Head of caudate nucleus (tissue), 42 donors: ENCODE results near the gene IGSF9B.

Source experiments
- DNase-seq, 42 donors: peaks; one replicate each; pipeline versions ENCODE4 v3.0.0 to v3.0.0-alpha.2; 2020 to 2021; ENCODE audit warnings: mixed read lengths in 7 of 42
- intact Hi-C: fragments of 100-400 bp; cut with DNase I; formaldehyde crosslinking; loops from one replicate; pipeline ENCODE4 v1.15.0; 2022

IGSF9B gene

DNA sequence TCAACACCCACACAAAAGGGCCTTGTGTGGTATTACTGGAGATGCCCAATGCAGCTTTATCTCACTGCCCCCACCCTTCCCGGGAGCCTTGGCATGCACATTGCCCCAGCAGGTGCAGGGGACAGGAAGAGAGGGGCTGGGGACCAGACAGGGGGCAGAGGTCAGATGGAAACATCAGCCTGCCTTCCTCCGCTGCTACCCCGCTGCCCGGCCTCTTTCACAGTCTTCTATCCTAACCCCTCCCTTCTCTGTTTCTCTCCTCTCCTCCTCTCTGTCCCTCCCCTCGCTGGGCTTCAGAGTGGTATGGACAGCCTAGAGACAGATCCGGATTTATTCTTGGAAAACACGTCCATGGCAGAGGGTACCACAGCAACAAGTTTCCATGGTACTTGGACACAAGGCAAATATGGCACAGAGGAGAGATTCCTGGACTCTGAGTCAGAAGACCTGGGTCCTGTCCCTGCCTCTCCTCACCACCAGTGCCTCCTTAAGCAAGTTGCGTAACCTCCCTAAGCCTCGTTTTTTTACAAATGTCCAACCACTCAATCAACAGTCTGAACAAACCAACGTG, 8.3 kb upstream of the IGSF9B start:
- peak in 6 of 42 donors; percentile 21 to 66 (median 32) for DNase-seq
- intact Hi-C loops: loop anchor here (10.0 kb wide), 2 partner anchors 50 to 180 kb away; no protein-coding TSS in a partner anchor

DNA sequence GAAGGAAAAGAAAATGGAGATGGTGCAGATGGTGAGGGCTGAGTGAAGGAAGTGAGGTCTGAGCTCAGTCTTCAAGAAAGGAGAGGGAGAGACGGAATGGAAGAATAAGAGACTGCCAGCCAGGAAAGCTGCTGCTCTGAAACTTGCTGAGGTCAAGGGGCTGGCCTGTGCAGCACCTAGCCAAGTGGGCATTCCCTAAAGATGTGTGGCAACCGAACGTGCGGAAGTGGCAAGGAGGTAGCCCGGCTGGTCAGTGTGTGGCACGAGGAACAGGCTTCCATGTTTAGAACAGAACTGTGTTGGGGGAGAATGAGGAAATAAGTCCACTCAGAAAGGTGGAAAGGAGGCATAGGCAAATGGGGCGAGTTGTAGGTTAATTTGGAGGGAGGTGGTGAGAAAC, 7.6 kb upstream of the IGSF9B start:
- intact Hi-C loops: loop anchor here (10.0 kb wide), 2 partner anchors 50 to 180 kb away; no protein-coding TSS in a partner anchor
- no peak for DNase-seq

DNA sequence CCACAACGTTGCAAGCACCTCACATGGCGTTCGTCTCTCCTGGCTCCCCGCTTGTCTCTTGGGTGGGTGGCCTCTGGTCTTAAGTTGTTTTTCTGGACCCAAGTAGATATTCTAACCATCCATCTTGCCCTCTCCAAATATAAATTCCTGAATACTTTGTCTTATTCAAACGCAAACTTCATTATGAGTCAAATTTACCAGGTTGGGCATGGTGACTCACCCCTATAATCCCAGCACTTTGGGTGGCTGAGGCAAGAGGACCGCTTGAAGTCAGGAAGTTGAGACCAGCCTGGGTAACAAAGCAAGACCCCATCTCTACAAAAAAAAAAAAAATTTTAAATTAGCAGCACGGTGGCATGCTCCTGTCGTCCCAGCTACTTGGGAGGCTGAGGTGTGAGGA, 5.1 kb upstream of the IGSF9B start:
- intact Hi-C loops: loop anchor here (10.0 kb wide), 2 partner anchors 53 to 183 kb away; no protein-coding TSS in a partner anchor
- no peak for DNase-seq

DNA sequence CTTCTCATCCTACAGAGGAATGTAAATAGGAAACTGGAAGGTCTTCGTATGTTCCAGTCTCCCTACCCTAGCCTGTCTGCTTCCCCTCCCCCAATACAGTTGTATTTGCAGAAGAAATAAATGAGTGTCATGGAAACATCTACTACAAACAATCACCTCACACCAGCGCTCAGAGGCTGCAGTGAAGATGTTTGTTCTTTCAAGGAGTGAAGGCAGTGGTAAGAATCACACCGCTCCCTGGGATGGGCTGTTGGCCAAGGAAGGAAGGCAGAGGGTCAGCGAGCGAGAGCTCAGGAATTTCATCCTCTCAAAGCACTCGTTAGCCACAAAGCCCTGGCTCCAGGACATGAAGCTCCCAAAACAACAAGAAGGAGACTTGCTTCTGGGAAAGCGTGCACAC, 1.1 kb upstream of the IGSF9B start:
- intact Hi-C loops: loop anchor here (5.0 kb wide), 1 partner anchor 74 kb away; no protein-coding TSS in a partner anchor
- DNase-seq: no peak

DNA sequence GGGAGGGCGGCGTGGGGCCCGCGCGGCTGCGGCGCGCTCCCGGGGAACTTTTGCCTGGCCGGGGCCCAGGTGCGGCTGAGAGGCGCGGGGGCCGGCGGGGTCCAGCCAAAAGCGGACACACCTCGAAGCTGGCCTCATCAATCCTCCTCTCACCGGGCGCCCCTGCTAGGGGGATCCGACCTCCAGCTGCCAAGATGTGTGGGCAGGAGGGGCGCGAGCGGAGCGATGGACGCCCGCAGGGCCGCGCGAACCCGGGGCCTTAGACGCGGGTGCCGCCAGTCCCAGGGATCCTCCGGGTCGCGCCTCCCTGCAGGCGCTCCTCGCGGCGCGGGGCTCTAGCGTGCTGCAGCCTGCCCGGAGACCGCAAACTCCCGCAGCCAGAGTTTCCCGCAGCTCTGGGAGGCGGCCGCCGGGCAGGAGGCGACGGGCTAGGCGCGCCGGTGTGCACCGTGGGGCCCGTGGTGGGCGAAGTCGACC, 785 bp downstream of the IGSF9B start:
- DNase-seq: peak in 1 of 42 donors; percentile 33
- intact Hi-C loops: loop anchor here (5.0 kb wide), 1 partner anchor 76 kb away; no protein-coding TSS in a partner anchor

DNA sequence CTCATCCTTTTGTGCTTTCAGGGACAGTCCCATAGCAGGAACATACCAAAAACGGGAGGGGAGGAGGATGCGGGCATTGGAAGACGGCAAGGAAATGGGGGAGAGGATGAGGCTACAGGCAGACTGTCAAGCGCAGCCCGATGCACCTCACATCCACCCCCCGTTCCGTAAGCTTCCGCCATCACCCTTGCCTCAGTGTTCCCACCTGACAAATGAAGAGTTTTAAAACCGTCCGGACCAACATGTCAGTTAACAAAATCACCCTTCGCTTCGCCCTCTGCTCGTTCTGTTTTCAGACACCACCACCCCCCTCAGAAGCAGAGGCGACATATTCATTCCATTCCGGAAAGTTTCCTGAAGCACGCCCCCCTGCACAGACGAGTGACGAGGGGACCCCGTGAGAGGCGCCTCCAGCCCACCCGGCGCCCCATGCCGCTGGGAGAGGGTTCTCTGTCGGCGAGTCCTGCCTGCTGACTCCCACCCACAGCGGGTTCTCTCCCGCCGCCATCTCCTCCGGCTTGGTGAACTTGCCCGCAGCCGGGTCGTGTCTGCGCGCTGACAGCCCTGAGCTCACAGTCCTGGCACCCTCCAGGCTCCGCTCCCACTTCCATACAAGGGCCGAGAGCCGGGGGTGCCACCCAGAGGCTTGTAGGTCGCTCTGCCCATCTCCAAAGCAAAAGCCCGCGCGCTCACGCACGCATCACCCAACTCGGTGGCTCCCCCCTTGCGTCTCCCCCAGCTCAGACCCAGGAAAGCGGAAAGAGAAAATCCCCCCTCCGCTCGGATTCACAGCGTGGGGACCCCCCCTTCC, 1.5 kb downstream of the IGSF9B start:
- peak in 34 of 42 donors; percentile 20 to 87 (median 66) for DNase-seq
- intact Hi-C loops: loop anchor here (5.0 kb wide), 1 partner anchor 77 kb away; no protein-coding TSS in a partner anchor

DNA sequence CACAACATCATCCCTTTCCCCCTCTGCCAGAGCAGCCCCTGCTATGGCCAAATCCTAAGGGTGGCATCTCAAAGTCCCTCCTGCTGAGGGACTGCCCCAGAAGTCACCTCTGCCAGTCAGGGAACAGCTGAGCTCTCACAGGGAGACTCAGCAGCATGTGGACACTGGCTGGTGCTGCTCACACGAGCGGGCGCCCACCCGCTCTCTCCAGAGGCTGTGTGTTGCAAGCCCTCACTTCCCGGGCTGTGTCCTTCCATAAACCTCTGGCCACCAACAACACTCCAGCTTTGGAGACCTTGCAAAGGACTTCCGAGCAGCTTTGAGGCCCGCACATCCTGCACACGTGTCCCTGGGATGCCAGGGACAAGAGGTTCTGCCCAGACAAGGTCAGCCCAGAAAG, 2.8 kb downstream of the IGSF9B start:
- no peak for DNase-seq
- intact Hi-C loops: no loop called here

DNA sequence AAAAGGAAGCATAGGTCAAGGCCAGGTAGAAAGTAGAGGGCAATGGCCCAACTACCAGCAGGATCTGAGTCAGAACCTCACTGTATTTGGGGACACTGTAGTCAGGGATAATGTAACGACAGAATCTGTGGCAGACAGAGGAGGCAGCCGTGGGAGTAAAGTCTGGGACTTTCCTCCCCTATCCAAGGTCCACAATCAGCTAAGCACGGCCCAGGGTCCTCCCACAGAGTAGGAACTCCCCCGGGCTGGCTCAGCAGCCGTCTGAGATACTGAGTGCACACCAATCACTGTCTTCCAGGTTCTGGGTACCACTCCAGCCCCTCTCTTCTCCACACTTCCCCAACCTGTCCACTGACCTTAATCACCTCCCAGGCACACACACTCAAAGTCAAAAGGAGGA, 3.2 kb downstream of the IGSF9B start:
- DNase-seq: peak in 2 of 42 donors; percentile 26 to 29
- intact Hi-C loops: no loop called here

DNA sequence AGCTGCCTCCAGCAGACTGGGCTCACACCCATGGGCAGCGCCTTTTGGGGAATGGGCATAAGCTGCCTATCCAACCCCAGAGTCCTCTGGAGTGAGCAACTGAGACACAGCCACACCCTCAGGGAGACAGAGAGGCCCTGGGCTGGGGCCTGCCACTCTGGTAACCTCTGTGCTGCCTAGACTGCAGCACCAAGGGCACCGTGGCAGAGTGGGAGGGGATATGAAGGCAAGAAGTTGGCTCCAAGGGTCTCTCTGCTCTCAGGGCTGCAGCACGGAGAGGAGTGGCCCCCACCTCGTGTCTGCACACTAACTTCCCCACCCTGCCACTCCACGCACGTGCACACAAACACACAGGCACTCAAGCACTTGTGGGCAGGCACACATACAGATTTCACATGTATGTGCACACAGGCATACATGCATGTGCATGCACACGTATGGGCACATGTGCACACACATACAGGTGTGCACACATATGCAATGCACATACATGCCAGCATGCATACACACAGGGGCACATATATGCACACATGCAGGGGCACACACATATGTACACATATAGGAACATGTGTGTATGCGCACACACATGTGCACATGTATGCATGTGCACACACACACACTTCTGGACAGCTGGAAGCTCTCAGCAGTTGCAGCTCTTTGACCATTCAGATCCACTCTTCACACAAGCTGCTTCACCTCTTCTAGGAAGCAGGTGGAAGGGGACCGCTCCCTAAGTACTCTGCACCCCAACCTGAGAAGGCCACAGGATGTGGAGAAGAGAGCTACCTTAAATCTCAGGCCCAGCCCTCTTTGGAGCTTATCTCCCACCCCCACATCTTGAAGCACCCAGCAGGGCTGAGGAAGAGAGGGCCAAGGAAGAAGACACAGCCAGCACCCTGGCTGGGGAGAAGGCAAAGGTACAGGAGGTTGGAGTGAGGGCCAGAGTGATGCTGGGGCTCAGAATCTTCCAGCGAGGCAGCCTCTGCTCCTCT, 4.3 kb downstream of the IGSF9B start:
- intact Hi-C loops: no loop called here
- peak in 2 of 42 donors; percentile 23 to 31 for DNase-seq

DNA sequence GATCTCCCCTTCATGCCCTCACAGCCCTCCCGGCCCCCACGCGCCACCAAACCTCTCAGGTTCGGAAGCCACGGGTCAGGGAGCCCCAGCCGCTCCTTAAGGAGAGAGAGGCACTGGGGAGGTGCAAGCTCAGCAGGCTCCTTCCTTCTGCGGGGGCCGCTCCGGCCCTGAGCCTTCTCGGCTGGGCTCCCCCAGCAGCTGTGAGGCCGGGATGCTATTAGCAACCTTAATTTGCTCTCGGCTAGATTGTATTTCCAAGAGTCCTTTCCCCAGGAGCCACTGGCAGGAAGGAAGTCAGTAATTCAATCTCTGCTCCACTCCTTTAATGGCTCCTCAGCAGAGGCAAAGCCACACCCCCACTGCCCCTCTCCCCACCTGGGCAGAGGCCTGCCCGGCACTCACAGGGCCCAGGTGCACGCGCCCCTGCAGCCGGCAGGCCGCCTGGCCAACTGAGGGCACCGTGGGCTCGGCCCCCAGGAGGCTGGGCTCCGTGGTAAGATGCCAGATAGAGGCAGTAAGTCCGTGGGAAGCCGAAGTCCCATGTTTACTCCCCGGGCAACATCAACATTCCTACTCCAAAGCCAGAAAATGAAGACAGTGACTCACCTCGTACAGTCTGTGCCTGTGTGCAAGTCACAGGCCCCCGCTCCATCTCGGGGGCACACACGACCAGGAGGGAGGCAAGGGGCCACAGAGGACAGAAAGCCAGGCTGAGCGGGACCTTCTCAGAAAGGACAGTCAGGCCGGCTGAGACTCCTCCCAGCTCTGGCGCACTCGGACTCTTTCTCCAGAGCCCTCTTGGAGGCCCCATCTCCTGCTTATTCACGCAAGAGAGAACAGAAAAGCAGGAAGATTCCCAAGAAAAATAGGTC, 5.2 kb downstream of the IGSF9B start:
- peak in 7 of 42 donors; percentile 26 to 59 (median 33) for DNase-seq
- intact Hi-C loops: no loop called here

DNA sequence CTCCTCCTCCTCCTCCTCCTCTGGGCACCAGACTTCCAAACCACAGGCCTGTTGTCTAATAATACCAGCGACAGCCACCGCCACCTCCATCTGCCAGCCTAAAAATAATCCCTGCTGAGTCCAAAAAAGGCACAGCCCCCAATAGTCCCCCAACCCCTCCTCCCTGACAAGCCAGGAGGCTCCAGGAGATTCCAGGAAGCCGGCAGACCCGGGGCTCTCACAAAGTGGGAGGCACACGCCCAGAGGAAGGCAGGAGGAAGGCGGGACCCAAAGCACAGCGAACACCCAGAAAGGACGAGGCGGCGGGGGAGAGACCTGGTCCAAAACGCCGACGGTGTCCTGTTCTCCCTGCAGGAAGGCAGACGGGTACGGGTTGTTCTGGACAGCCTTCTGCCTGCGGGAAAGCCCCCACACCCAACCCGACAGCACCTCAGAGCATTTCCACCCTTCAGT, 5.9 kb downstream of the IGSF9B start:
- intact Hi-C loops: no loop called here
- peak in 3 of 42 donors; percentile 41 to 70 (median 66) for DNase-seq

DNA sequence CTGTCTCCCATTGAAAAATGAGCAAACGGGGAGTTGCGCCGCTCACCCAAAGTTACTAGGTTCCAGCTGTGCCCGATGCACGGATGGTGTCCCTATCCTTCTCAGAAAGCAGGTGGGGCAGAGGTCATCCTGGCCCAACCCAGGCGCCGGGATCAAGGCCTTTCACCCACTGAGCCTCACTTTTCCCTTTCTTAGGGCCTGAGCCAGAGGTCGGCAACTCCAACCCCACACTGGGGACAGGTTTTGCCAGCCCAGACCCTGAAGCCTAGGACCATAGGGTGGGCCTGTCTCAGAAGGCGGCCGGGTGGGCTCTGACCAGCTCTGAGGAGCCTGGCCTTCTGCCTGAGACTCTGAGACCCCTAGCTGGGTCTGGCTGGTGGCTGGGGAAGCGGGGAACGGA, 6.3 kb downstream of the IGSF9B start:
- intact Hi-C loops: no loop called here

DNA sequence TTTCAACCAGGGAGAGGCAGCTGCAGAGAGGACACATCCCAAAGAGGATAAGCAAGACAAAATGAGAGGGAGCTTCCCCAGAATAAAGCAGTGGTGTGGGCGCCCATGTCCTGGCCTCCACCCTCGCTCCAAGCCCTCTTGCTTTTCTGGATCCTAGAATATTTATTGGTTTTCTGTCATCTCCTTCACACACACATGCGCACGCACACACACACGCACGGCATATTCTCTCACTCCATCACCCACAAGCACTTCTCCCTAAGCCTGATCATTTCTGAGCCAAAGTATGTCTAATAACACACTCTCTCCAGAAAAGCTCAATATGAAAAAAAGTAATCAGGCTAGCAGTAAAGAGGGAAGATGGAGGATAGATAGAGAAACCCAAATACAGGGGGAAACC, 7.6 kb downstream of the IGSF9B start:
- peak in 1 of 42 donors; percentile 28 for DNase-seq
- intact Hi-C loops: no loop called here

More for the DNA sequence above, 6.3 kb downstream of the IGSF9B start:
- no peak for DNase-seq

DNA sequence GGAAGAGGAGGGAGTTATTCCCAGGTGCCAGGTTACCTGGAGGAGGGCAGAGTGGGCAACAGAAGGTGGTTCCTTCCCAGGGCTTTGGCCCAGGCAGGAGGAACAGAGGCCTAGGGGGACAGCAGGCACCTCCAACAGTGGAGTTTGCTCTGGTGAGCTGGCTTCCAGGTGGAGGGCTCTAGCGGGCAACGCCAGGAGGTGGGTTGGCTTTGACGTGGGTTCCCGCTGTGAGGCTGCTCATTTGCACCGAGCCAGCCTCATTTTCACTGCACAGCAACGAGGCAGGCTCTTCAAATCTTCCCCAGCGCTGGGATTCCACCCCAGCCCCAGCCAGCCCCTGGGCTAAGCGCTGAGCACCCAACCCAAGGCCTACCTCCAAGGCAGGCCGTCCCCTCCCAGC, 8.1 kb downstream of the IGSF9B start:
- intact Hi-C loops: no loop called here
- peak in 2 of 42 donors; percentile 28 to 49 for DNase-seq

DNA sequence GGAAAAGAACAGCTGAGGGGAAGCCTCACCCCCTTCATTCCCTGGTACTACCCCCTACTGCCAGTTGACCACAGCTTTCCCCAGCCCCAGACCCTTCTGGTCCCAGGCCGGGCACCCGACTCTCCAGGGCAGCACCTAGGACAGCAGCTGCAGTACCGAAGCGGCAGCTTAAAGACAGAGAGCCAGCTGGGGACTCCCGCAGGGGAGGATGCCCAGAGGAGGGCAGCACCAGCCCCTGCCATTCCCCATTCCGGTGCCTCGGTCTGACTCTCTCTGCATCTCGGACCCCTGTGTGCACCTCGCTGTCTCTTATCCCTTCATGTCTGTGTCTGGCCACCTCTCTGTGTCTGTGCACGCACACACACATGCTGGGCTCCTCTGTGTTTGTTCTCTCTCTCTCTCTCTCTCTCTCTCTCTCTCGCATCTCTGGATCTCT, 9.4 kb downstream of the IGSF9B start:
- peak in 28 of 42 donors; percentile 26 to 79 (median 61) for DNase-seq
- intact Hi-C loops: no loop called here

DNA sequence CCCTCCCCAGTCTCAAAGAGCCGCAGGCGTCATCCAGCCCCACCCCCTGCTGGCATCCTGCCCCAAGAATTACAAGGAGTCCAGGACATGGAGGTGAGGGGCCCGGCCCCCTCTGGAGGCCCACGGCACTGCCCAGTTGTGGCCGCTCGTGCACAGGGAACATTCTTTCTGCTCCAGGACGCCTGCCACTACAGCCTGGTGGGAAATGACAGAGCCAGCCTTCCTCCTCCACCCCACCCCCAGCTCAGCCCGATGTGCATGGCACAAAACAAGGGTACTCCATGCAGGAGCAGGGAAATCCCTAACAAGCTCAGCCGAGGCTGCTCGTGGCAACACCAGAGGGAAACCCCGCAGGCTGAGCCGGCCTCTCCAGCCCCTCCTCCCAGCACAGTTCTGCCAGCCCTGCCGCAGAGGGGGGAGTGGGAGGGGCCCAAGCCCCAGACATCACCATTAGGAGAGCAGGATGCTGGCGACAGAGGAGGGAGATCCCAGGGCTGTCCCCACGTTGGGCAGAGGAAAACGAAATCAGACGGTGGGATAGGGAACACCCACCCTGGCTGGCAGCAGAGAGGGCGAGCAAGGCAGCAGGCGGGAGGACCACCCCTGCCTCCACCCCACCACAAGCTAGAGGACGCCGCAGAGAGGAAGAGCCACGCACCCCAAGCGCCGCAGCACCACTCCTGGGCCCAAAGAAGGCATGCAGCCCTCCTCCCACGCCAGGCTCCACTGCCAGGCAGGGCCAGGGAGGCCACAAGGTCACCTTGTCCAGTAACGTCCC, 10.0 kb downstream of the IGSF9B start:
- peak in 16 of 42 donors; percentile 27 to 70 (median 53) for DNase-seq
- intact Hi-C loops: no loop called here

DNA sequence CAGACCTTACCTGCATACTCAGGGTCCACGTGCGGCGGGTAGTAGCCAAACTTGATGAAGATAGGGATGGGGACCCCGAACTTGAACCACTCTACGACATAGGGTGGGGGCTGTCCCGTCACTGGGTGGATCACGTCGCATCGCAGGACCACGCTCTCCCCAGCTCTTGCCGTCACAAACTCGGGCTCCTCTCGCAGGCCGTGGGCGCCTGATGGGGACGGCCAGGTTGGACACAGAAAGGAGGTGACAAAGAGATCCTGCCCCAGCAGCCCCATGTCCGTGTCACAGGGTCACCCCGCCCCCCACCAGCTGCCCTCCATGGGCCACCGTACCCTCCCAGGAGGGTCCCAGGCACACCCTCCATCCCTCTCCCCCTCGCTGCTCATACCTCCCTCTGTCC, 10.7 kb downstream of the IGSF9B start:
- no peak for DNase-seq
- intact Hi-C loops: no loop called here
